ENCODE results near the gene CFAP65.

GRCh38 chr2:219001577-219002394 lies 39.5 kb downstream of the CFAP65 start:
- TF ChIP-seq POLR2AphosphoS5 (IDR thresholded peaks at IDR 0.05) (no peak), CTCF (IDR thresholded peaks at IDR 0.05) (no peak)
